Motor neuron (in vitro differentiated cells): Measurements from ENCODE around the gene HSD17B13. TPM values are rescaled to one million over a fixed set of nuclear protein-coding genes. Genes with fewer than 3 reads are reported as not detected.

Experiments used
- ATAC-seq, 8 experiments: fragments of 200-7000 bp; cut with Tn5 transposase; replicated peaks in 6 of 8; 2 replicates each; pipeline ENCODE4 v1.8.0; 2021; ENCODE audit warnings: mild to moderate bottlenecking in 8 of 8, moderate library complexity in 8 of 8
- H3K27ac ChIP-seq, 2 donors: fragments of 250-450 bp; sonication (Bioruptor Pico); 2 replicates each; pipeline ENCODE4 v1.9.0; 2021; ENCODE audit warnings: antibody characterized with exemption in 2 of 2, mild to moderate bottlenecking in 2 of 2, moderate library complexity in 1 of 2
- H3K4me1 ChIP-seq, 2 donors: fragments of 250-450 bp; sonication (Bioruptor Pico); replicated peaks in 1 of 2; 2 replicates each; pipeline ENCODE4 v1.6.1; 2021; ENCODE audit warnings: antibody characterized with exemption in 2 of 2, mild to moderate bottlenecking in 2 of 2, moderate library complexity in 1 of 2
- H3K4me3 ChIP-seq, 5 donors: fragments of 250-450 bp; sonication (Bioruptor Pico); 2 replicates each; pipeline ENCODE4 v1.9.0; 2021; ENCODE audit warnings: antibody characterized with exemption in 5 of 5, mild to moderate bottlenecking in 5 of 5, moderate library complexity in 4 of 5
- WGBS, 10 experiments: fragments of 450-650 bp; shearing (Covaris generic); methylation state at CpG; one replicate each; pipeline ENCODE4 v1.0.0; 2022; 5-methylcytosine and 5-hydroxymethylcytosine counted together
- in situ Hi-C, 9 experiments: fragments of 400-800 bp; cut with MboI; loops; one replicate each; pipeline ENCODE4 v1.15.0; 2021; ENCODE audit warnings: low sequenced_read_pairs in 9 of 9, low pct_unique_long_range_greater_than_20kb in 2 of 9; ENCODE audit not compliant: unreplicated experiment in 9 of 9
- total RNA-seq, 8 experiments: library from RNA; unstranded; fragments of 300-600 nt; gene quantifications; 2 replicates each; pipeline versions ENCODE4 v1.2.3 to v1.2.4, GENCODE V29; 2022

Gene HSD17B13
- 10 to 100 TPM in 2 of 8 experiments, 1 to 10 TPM in 1, under 1 TPM in 5; 0.21 to 19.3 (median 0.65) TPM for total RNA-seq

- H3K27ac ChIP-seq = no peak within 1 kb of the TSS
- peak in 3 of 8 experiments; percentile 89 to 98 (median 96) for ATAC-seq
- in situ Hi-C loops = no loop called here
- WGBS, 10 experiments = 0 to 83% (median 25%) methylated on average over 1 to 2 of the region's 2 CpGs; no CpG with 5 or more reads in 4 of the 10 experiments
- no peak within 1 kb of the TSS for H3K4me3 ChIP-seq
- no peaks in the 10 kb centered on the region for H3K4me1 ChIP-seq
Measured at GRCh38 chr4:87322754-87323153, at the start of gene HSD17B13. Gene HSD17B13, minus strand, starts transcription at chr4:87322882. Its CDS starts 41 bp downstream, at chr4:87322841.

- H3K4me1 ChIP-seq = no peaks in the 10 kb centered on the region
- ATAC-seq = peak in 1 of 8 experiments; percentile 61
- H3K27ac ChIP-seq = no peak overlapping the region
- in situ Hi-C loops = loop anchor here in 2 of 9 experiments (10.0 to 25.0 kb wide), 3 partner anchors 92 to 467 kb away; partner anchors contain the start of gene MEPE (in 1 of the 2)
- 61 to 95% (median 82%) methylated on average over 1 to 2 of the region's 2 CpGs; no CpG with 5 or more reads in 4 of the 10 experiments for WGBS, 10 experiments
- no peak overlapping the region for H3K4me3 ChIP-seq
Measured at GRCh38 chr4:87370068-87370467, 47.4 kb upstream of the HSD17B13 start.

GRCh38 chr4:87366521-87367162 is 44.0 kb upstream of the HSD17B13 start:
- 44 to 100% (median 92%) methylated on average over 2 of the region's 2 CpGs; no CpG with 5 or more reads in 1 of the 10 experiments for WGBS, 10 experiments
- in situ Hi-C loops = loop anchor here in 1 of 9 experiments (25.0 kb wide), 2 partner anchors 96 to 471 kb away; partner anchors contain the start of gene MEPE
- Histone ChIP-seq H3K27ac (no peak overlapping the region), H3K4me1 (no peaks in the 10 kb centered on the region), H3K4me3 (no peak overlapping the region)
- no peak for ATAC-seq

GRCh38 chr4:87365348-87365747 is 42.7 kb upstream of the HSD17B13 start:
- Histone ChIP-seq H3K4me1 (no peaks in the 10 kb centered on the region), H3K27ac (no peak overlapping the region), H3K4me3 (no peak overlapping the region)
- ATAC-seq = no peak
- in situ Hi-C loops = loop anchor here in 1 of 9 experiments (25.0 kb wide), 2 partner anchors 97 to 472 kb away; partner anchors contain the start of gene MEPE
- WGBS, 10 experiments = 17 to 82% (median 52%) methylated on average over 1 of the region's 1 CpG; no CpG with 5 or more reads in 4 of the 10 experiments

GRCh38 chr4:87363552-87363951 is 40.9 kb upstream of the HSD17B13 start:
- in situ Hi-C loops = loop anchor here in 1 of 9 experiments (25.0 kb wide), 2 partner anchors 99 to 474 kb away; partner anchors contain the start of gene MEPE
- WGBS, 10 experiments = 92 to 100% (median 100%) methylated on average over 1 to 2 of the region's 2 CpGs; no CpG with 5 or more reads in 2 of the 10 experiments
- H3K27ac ChIP-seq = no peak overlapping the region
- ATAC-seq = peak in 1 of 8 experiments; percentile 20
- no peaks in the 10 kb centered on the region for H3K4me1 ChIP-seq
- H3K4me3 ChIP-seq = no peak overlapping the region

- WGBS, 10 experiments = 43 to 100% (median 67%) methylated on average over 2 to 7 of the region's 7 CpGs
Measured at GRCh38 chr4:87360338-87360935, 37.8 kb upstream of the HSD17B13 start.

GRCh38 chr4:87359258-87359657 is 36.6 kb upstream of the HSD17B13 start:
- Histone ChIP-seq H3K27ac (no peak overlapping the region), H3K4me3 (no peak overlapping the region), H3K4me1 (no peaks in the 10 kb centered on the region)
- in situ Hi-C loops = loop anchor here in 1 of 9 experiments (25.0 kb wide), 2 partner anchors 103 to 478 kb away; partner anchors contain the start of gene MEPE
- WGBS, 10 experiments = 80 to 100% (median 100%) methylated on average over 1 to 4 of the region's 4 CpGs; no CpG with 5 or more reads in 3 of the 10 experiments
- ATAC-seq = no peak

More at GRCh38 chr4:87360338-87360935, 37.8 kb upstream of the HSD17B13 start:
- no peak overlapping the region for H3K4me3 ChIP-seq
- peak in 3 of 8 experiments; percentile 23 to 54 (median 44) for ATAC-seq
- no peak overlapping the region for H3K27ac ChIP-seq
- H3K4me1 ChIP-seq = no peaks in the 10 kb centered on the region
- in situ Hi-C loops = loop anchor here in 1 of 9 experiments (25.0 kb wide), 2 partner anchors 102 to 477 kb away; partner anchors contain the start of gene MEPE

GRCh38 chr4:87356832-87357526 is 34.3 kb upstream of the HSD17B13 start:
- Histone ChIP-seq H3K4me1 (no peaks in the 10 kb centered on the region), H3K27ac (no peak overlapping the region), H3K4me3 (no peak overlapping the region)
- 75 to 100% (median 100%) methylated on average over 1 to 2 of the region's 2 CpGs; no CpG with 5 or more reads in 2 of the 10 experiments for WGBS, 10 experiments
- in situ Hi-C loops = loop anchor here in 1 of 9 experiments (25.0 kb wide), 2 partner anchors 105 to 480 kb away; partner anchors contain the start of gene MEPE
- ATAC-seq = no peak

- in situ Hi-C loops = loop anchor here in 1 of 9 experiments (25.0 kb wide), 2 partner anchors 108 to 483 kb away; partner anchors contain the start of gene MEPE
- no peak overlapping the region for H3K4me3 ChIP-seq
- WGBS, 10 experiments = 53 to 100% (median 88%) methylated on average over 3 to 7 of the region's 7 CpGs
- no peaks in the 10 kb centered on the region for H3K4me1 ChIP-seq
- H3K27ac ChIP-seq = no peak overlapping the region
- ATAC-seq = peak in 2 of 8 experiments; percentile 28 to 64
Measured at GRCh38 chr4:87354168-87355102, 31.8 kb upstream of the HSD17B13 start.

GRCh38 chr4:87353592-87353991 is 30.9 kb upstream of the HSD17B13 start:
- H3K4me1 ChIP-seq = no peaks in the 10 kb centered on the region
- WGBS, 10 experiments = 0 to 42% (median 20%) methylated on average over 3 of the region's 3 CpGs; no CpG with 5 or more reads in 3 of the 10 experiments
- no peak overlapping the region for H3K4me3 ChIP-seq
- peak in 4 of 8 experiments; percentile 64 to 93 (median 85) for ATAC-seq
- no peak overlapping the region for H3K27ac ChIP-seq
- in situ Hi-C loops = loop anchor here in 1 of 9 experiments (25.0 kb wide), 2 partner anchors 109 to 484 kb away; partner anchors contain the start of gene MEPE

- no peak overlapping the region for H3K27ac ChIP-seq
- ATAC-seq = no peak
- in situ Hi-C loops = no loop called here
- no peaks in the 10 kb centered on the region for H3K4me1 ChIP-seq
- no peak overlapping the region for H3K4me3 ChIP-seq
Measured at GRCh38 chr4:87345139-87345538, 22.5 kb upstream of the HSD17B13 start.
